GM18868 (cell line): ENCODE data around the gene CACNA2D4.

Source experiments
- ATAC-seq: cut with Tn5 transposase; IDR thresholded peaks from one replicate; pipeline ENCODE4 v1.9.1; 2021; ENCODE audit warnings: mild to moderate bottlenecking, moderate library complexity; ENCODE audit not compliant: unreplicated experiment

The CACNA2D4 gene

GRCh38 chr12:1890810-1891209 is 27.6 kb downstream of the CACNA2D4 start:
- no peak for ATAC-seq

GRCh38 chr12:1890119-1890703 is 28.2 kb downstream of the CACNA2D4 start:
- no peak for ATAC-seq

DNA sequence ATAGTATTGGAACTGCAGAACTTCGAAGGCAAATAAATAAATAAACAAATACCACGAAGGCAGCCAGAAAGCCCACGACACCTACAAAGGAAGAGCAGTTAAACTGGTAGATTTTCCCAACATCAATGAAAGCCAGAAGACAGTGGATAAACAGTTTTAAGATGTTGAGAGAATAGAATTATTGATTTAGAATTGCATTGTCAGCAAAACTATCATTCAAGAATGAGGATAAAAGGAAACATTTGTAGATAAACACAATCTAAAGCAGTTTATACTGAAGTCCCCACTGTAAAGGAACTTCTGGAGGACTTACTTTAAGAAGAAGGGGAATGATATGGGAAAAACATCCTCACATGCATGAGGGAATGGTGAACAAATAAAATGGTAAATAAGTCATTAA is 29.5 kb downstream of the CACNA2D4 start:
- no peak for ATAC-seq

GRCh38 chr12:1886396-1887008 is 31.9 kb downstream of the CACNA2D4 start:
- ATAC-seq, result no peak

DNA sequence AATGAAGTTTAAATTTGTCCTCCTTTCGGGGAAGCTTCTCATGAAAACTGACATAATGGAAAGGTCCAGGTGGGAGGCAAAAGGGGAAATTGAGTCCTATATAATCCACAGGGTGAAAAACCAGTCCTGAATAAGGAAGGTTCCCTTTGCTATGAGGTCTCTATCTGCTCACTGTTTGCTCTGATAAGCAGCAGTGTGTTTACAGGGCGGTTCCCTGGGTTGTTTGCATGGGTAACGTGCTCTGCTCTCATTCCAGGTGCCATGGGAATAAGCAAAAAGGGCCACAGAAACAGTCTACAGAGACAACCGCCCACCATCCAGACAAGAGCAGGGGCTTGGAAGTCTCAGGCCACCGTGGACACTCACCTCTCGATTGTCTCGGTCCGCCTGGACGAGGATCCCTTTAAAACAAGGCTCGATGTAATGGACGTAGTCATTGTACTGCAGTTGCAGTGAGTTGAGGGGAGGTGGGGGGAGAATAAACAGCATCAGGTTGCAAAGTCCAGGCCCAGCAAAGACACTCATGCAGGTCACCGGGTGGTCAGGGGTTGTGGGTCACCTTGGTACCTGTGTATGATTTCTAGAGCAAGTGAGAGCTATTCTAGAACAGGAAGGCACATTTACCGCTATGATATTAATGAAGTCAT is 32.7 kb downstream of the CACNA2D4 start:
- ATAC-seq, result no peak

GRCh38 chr12:1885082-1885596 is 33.3 kb downstream of the CACNA2D4 start:
- no peak for ATAC-seq

DNA sequence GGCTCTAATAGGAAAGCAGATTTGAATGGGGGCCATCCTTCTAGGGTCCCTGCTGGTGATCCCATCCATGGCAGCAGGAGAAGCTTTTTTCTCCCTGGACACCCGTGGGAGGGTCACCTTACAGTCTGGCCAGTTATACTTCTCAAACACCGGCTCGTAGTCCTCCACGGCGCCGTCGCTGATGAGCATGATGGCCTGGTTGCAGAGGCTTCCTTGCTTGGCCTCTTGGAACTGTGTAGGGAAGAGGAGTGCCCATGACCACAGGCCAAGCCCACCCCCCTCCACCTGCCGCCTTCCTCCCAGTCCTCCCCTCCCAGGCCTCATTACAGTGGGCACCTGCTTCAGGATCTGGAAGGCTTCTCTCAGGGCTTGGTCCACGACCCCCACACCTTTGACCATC is 33.8 kb downstream of the CACNA2D4 start:
- no peak for ATAC-seq

GRCh38 chr12:1883513-1883912 is 34.9 kb downstream of the CACNA2D4 start:
- no peak for ATAC-seq

GRCh38 chr12:1882850-1883470 is 35.5 kb downstream of the CACNA2D4 start:
- ATAC-seq, result no peak

DNA sequence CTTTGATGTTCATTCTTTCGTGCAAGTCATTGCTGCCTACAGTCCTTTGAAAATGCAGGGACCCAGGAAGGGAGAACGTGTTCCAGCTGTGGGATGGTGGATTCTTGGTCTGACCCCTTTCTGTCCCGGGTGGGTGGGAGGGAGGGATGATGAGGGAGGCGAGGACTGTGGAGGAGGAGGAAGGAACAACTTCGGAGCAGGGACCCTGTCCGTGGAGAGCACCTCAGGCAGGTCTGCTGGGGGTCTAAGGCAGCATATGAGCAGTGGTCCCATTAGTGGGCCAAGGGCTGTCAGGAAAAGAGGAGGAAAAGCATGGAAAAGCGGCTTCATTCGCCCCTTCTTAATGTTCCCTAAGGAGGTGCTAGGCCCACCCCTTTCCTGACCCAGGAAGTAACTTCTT is 36.0 kb downstream of the CACNA2D4 start:
- no peak for ATAC-seq

GRCh38 chr12:1881936-1882335 is 36.5 kb downstream of the CACNA2D4 start:
- ATAC-seq, result no peak

DNA sequence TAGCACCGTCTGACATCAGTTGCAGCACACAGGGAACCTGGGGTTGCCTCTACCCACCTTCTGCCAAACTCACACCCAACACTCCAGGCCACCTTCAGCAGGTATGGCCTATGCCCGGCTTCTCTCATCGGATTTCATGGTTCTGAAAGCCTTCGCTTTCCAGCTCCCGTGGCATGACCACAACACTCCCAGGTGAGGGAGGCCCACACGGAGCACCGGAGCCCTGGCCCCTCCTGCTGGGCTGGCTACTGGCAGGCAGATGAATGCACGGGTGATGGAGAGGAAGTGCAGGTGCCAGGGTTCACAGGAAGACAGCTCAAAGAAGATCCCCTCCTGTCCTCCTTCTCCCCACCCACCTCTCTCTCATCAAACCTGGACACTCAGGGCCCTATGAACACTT is 37.2 kb downstream of the CACNA2D4 start:
- ATAC-seq, result no peak

DNA sequence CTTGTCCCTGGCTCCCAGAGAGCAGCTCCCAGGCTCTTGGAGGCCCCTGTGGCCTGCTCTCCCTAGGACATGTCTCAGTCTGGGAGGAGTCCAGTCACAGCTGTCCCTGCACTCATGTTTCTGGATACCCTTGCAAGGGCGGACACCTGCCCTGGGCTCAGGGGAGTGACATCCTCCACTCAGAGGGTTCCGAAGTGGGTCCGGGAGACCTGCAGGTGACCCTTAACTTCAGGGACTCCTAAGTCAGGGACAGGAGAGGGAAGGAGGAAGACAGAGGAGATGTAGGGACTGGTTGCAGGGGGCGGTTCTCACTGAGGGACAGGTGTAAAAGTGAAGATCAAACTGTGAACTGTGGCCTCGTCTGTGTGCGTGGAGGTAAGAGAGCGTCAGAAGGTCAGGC is 37.6 kb downstream of the CACNA2D4 start:
- no peak for ATAC-seq

DNA sequence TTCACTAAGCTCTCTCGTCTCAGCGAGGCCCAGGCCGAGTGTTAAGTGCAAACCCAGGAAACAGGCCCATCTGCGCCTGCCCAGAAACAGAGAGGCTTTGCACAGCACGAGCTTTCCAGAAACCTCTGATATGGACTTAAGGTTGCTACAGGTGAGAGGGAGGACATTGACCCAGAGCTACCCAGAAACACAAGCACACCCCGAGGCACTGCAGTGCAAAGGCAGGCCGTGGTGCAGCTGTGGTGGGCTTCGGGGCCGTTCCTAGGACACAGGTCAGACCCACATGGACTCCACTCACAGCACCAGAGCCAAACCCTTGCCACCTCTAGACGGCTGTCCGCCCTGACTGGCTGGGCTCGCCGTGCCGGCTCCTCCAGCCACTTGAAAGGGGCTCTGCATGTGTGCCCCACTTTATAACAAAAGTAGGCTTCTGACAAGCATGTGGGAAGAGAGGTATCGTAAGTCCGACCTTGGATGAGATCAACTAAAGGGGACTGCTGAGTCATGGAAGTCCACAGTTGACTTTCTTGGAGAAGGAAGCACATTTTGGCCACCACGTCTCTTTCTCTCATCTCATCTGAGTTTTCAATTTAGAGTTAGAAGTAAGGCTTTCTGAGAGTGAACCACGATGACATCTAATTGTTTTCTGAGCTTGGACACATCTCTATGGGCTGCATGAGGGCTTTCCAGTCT is 38.2 kb downstream of the CACNA2D4 start:
- ATAC-seq, result no peak

DNA sequence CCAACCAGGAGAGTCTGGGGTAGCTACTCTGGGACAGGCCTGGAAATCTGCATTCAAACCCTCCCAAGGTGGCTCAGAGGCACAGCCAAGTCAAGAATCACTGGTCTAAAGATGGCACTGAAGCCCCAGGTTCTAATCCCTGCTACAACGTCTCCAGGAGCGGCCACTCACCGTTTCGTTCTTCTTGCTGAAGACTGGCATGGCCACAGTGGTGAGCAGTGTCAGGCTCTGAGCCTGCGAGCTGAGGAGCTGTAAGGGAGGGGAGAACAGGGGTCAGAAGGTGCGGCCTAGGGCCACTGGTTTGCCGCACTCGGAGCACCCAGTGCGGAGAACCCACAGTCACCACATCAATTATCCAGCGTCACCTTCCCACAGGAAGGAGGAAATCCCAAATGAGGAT is 38.8 kb downstream of the CACNA2D4 start:
- no peak for ATAC-seq

DNA sequence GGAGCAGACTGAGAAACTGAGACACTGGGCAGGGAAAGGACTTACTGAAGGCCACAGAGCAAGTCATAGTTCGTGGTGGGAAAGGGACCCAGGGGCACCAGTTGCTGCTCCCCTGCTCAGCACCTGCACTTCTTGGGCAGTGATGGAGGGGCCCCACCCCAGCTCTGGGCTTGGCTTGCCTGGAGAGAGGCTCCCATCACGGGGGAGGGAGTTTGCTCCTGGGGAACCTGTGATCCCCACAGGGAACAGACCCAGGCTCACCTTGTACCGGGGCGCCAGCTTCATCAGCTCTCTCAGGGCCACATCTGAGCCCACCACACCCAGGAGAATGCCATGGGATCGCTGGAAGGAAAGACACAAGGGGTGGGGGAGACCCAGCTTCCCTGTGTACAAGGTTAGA is 39.8 kb downstream of the CACNA2D4 start:
- ATAC-seq, result no peak

DNA sequence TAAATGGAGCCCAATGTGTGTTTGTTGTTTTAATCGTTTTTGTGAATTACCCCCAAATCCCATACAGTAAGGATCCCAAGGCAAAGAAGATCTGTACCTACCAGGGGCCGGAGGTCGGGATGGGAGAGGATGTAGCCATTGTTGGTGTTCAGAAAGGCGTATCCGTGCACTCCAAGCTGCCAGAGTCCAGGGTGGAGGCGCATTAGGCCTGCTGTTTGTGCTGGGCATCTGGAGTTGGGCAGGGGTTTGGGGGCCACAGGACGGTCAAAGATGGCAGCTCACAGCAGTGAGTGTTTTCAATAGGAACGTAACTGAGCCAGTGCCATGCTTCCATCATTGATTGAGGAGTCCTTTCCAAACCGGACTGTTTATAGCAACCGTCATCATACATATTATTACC is 40.2 kb downstream of the CACNA2D4 start:
- no peak for ATAC-seq

DNA sequence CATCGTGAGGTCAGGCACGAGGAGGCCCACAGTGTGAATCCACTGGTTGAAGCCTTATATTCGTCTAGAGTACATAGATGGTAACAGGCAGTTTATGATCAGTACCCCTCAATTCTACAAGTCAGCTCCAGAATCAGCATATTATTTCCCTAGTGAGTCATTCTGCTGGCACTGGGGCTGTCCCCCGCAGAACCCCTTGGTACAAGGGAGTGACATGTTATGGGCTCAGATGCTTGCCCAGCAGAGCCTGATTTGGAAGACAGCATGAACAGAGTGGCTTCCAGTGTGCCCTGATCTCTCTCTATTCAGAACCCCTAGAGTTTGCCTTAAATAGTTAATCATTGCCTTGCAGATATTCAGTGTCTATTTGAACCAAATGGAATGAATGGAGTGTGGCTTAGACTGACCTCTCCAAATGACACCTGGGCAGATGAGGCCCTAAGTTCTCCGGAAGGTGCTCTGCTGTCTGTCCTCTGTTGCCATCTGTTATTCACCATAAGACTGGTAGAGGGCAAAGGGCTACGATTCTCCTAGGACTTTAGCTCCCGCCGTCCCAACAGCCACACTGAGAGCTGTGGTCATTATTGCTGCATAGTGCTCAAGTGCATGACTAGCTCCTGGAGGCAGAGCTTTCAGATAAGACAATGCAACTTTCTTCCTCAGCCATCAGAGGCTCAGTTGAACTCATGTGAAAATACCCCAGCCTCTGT is 41.1 kb downstream of the CACNA2D4 start:
- ATAC-seq, result no peak

- ATAC-seq, result no peak
Observed at GRCh38 chr12:1876086-1876485, 42.4 kb downstream of the CACNA2D4 start.

DNA sequence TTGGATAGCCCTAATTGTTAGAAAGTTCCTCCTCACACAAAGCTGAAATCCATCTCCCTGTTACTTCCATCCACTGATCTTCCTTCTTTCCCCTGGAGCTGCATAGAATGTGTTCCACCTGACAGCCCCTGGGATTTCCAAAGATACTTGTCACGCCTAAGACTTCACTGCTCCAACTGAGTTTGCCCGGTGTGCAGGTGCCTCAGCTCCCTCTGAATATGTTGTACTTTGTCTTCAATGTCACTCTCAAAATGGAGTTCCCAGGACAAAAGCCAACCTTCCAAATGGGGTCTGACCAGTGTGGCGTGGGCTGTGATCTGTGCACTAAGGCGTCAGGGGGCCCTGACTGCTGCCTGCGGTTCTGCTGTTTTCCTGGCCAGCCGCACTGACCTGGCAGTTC is 42.8 kb downstream of the CACNA2D4 start:
- no peak for ATAC-seq
